H9 (cell line): Measurements from ENCODE around the gene MAGI1. TPM values are rescaled to one million over a fixed set of nuclear protein-coding genes. Genes with fewer than 3 reads are reported as not detected.

Experiments
- DNase-seq: peaks from one replicate; pipeline ENCODE4 v3.0.0-alpha.2; 2017
- H2AFZ ChIP-seq: one replicate; pipeline ENCODE4 v1.6.1; 2013; ENCODE audit warnings: mild to moderate bottlenecking, low read length, control low read depth, moderate library complexity
- H2AK5ac ChIP-seq: 2 replicates; pipeline ENCODE4 v1.6.1; 2013; ENCODE audit warnings: low read length, control low read depth, mixed read lengths; ENCODE audit not compliant: insufficient read length
- H2BK120ac ChIP-seq: one replicate; pipeline ENCODE4 v1.6.1; 2013; ENCODE audit warnings: low read depth, mild to moderate bottlenecking, low read length, control low read depth, inconsistent platforms; ENCODE audit not compliant: poor library complexity, severe bottlenecking
- H2BK12ac ChIP-seq: 2 replicates; pipeline ENCODE4 v1.6.1; 2013; ENCODE audit warnings: low read length, control low read depth, mixed read lengths, low read depth; ENCODE audit not compliant: insufficient read length
- H2BK15ac ChIP-seq: 2 replicates; pipeline ENCODE4 v1.6.1; 2013; ENCODE audit warnings: low read depth, low read length, control low read depth
- H2BK20ac ChIP-seq: one replicate; pipeline ENCODE4 v1.6.1; 2013; ENCODE audit warnings: low read depth, mild to moderate bottlenecking, low read length, control low read depth, inconsistent platforms; ENCODE audit not compliant: poor library complexity, severe bottlenecking
- H2BK5ac ChIP-seq: 2 replicates; pipeline ENCODE4 v1.6.1; 2013; ENCODE audit warnings: low read length, control low read depth, mixed read lengths; ENCODE audit not compliant: insufficient read length
- H3K14ac ChIP-seq: 2 replicates; pipeline ENCODE4 v1.6.1; 2013; ENCODE audit warnings: low read length, control low read depth; ENCODE audit not compliant: insufficient read depth
- H3K18ac ChIP-seq: 2 replicates; pipeline ENCODE4 v1.6.1; 2013; ENCODE audit warnings: low read depth, mild to moderate bottlenecking, mixed read lengths, low read length, control low read depth; ENCODE audit not compliant: insufficient read length
- H3K23ac ChIP-seq: 2 replicates; pipeline ENCODE4 v1.6.1; 2013; ENCODE audit warnings: low read length, control low read depth, mixed read lengths, low read depth; ENCODE audit not compliant: insufficient read length
- H3K23me2 ChIP-seq: 2 replicates; pipeline ENCODE4 v1.6.1; 2013; ENCODE audit warnings: low read depth, mild to moderate bottlenecking, mixed read lengths, low read length, control low read depth; ENCODE audit not compliant: insufficient read length, poor library complexity, severe bottlenecking
- H3K27ac ChIP-seq: 2 replicates; pipeline ENCODE4 v1.5.1; 2013; ENCODE audit warnings: low read length, control low read depth, mixed read lengths, low read depth; ENCODE audit not compliant: insufficient read length
- H3K27me3 ChIP-seq: 2 replicates; pipeline ENCODE4 v1.6.1; 2013; ENCODE audit warnings: low read length, control low read depth, inconsistent platforms; ENCODE audit not compliant: insufficient read depth
- H3K4ac ChIP-seq: 2 replicates; pipeline ENCODE4 v1.6.1; 2013; ENCODE audit warnings: low read depth, mild to moderate bottlenecking, control low read depth, inconsistent platforms, low read length, moderate library complexity
- H3K4me1 ChIP-seq: 2 replicates; pipeline ENCODE4 v1.6.1; 2013; ENCODE audit warnings: low read length, control low read depth, inconsistent platforms; ENCODE audit not compliant: insufficient read depth
- H3K4me2 ChIP-seq: 2 replicates; pipeline ENCODE4 v1.6.1; 2013; ENCODE audit warnings: low read length, control low read depth, mixed read lengths; ENCODE audit not compliant: insufficient read length, insufficient read depth
- H3K56ac ChIP-seq: 2 replicates; pipeline ENCODE4 v1.6.1; 2013; ENCODE audit warnings: low read depth, mild to moderate bottlenecking, mixed read lengths, low read length, control low read depth; ENCODE audit not compliant: insufficient read length
- H3K79me1 ChIP-seq: 2 replicates; pipeline ENCODE4 v1.6.1; 2013; ENCODE audit warnings: low read depth, mild to moderate bottlenecking, moderate library complexity, low read length, control low read depth, inconsistent platforms; ENCODE audit not compliant: insufficient read depth, poor library complexity, severe bottlenecking
- H3K79me2 ChIP-seq: 2 replicates; pipeline ENCODE4 v1.6.1; 2013; ENCODE audit warnings: low read length, control low read depth, inconsistent platforms; ENCODE audit not compliant: insufficient read depth
- H3K9ac ChIP-seq: 2 replicates; pipeline ENCODE4 v1.6.1; 2013; ENCODE audit warnings: low read length, control low read depth, mixed read lengths; ENCODE audit not compliant: insufficient read length; ENCODE audit errors: extremely low read depth
- H3K9me3 ChIP-seq: one replicate; pipeline ENCODE4 v1.6.1; 2013; ENCODE audit warnings: low read depth, low read length, inconsistent platforms; ENCODE audit not compliant: control insufficient read depth
- H3T11ph ChIP-seq: one replicate; pipeline ENCODE4 v1.6.1; 2013; ENCODE audit warnings: mild to moderate bottlenecking, low read length, control low read depth, inconsistent platforms
- H4K20me1 ChIP-seq: one replicate; pipeline ENCODE4 v1.6.1; 2013; ENCODE audit not compliant: control insufficient read depth, insufficient read length, insufficient read depth
- H4K5ac ChIP-seq: 2 replicates; pipeline ENCODE4 v1.6.1; 2013; ENCODE audit warnings: low read depth, mild to moderate bottlenecking, mixed read lengths, low read length, control low read depth; ENCODE audit not compliant: insufficient read length
- H4K8ac ChIP-seq: replicated peaks from 2 replicates; pipeline ENCODE4 v1.6.1; 2013; ENCODE audit warnings: low read length, control low read depth, mixed read lengths, low read depth; ENCODE audit not compliant: insufficient read length
- H4K91ac ChIP-seq: 2 replicates; pipeline ENCODE4 v1.6.1; 2013; ENCODE audit warnings: low read depth, mild to moderate bottlenecking, moderate library complexity, mixed read lengths, low read length, control low read depth; ENCODE audit not compliant: insufficient read length
- H3K27ac Mint-ChIP-seq, 3 experiments: 2 replicates in 2 of 3; 3 replicates in 1 of 3; pipeline ENCODE4 v1.8.0; 2020 to 2021; ENCODE audit warnings: mixed read lengths in 3 of 3, mild to moderate bottlenecking in 1 of 3, moderate library complexity in 1 of 3
- H3K27me3 Mint-ChIP-seq: 2 replicates; pipeline ENCODE4 v1.8.0; 2021; ENCODE audit warnings: low read depth, mild to moderate bottlenecking, moderate library complexity, mixed read lengths
- H3K36me3 Mint-ChIP-seq, 3 experiments: 2 replicates in 2 of 3; 3 replicates in 1 of 3; pipeline ENCODE4 v1.8.0; 2020 to 2021; ENCODE audit warnings: low read depth in 3 of 3, mixed read lengths in 3 of 3; ENCODE audit not compliant: insufficient read depth in 1 of 3
- H3K4me1 Mint-ChIP-seq, 2 experiments: 2 replicates each; pipeline ENCODE4 v1.8.0; 2020; ENCODE audit warnings: mixed read lengths in 2 of 2
- H3K4me3 Mint-ChIP-seq, 2 experiments: 2 replicates in 1 of 2; 3 replicates in 1 of 2; pipeline ENCODE4 v1.8.0; 2020 to 2021; ENCODE audit warnings: mild to moderate bottlenecking in 2 of 2, mixed read lengths in 2 of 2, moderate library complexity in 1 of 2
- H3K9me3 Mint-ChIP-seq, 2 experiments: 2 replicates in 1 of 2; 3 replicates in 1 of 2; pipeline ENCODE4 v1.8.0; 2020; ENCODE audit warnings: mild to moderate bottlenecking in 2 of 2, mixed read lengths in 2 of 2, moderate library complexity in 1 of 2
- CTCF ChIP-seq: fragments of 200-600 bp; sonication (generic); conservative IDR thresholded peaks from 3 replicates; pipeline ENCODE4 v1.8.0; 2021; ENCODE audit warnings: antibody characterized with exemption, mild to moderate bottlenecking
- WGBS: extraction: QIAGEN DNeasy Blood & Tissue Kit; methylation state at CpG from one replicate; pipeline ENCODE4 v1.1.7; 2013; ENCODE audit warnings: missing lambda C conversion rate, low lambda C conversion rate, mixed read lengths; ENCODE audit not compliant: insufficient read length; ENCODE audit errors: extremely low coverage; 5-methylcytosine and 5-hydroxymethylcytosine counted together
- total RNA-seq: library from RNA; stranded (reverse); gene quantifications from 2 replicates; pipeline ENCODE4 v1.2.1, GENCODE V29; 2021

MAGI1 gene
- total RNA-seq, 1 experiment from 2014 or later = 65.7 TPM

GRCh38 chr3:66012711-66013110 is 26.0 kb downstream of the MAGI1 start:
- Histone ChIP-seq H2BK15ac (no peak overlapping the region), H3K79me1 (peaks cover 5% of the 10 kb centered on the region), H3K23me2 (no peaks in the 10 kb centered on the region), H4K5ac (no peak overlapping the region), H2AFZ (no peak overlapping the region), H3K79me2 (peaks cover 9% of the 10 kb centered on the region; the same call in 1 of the 2 replicates), H4K91ac (no peak overlapping the region), H3K9ac (no peak overlapping the region), H2BK12ac (no peak overlapping the region), H3K18ac (no peak overlapping the region), H2BK20ac (no peak overlapping the region), H4K20me1 (peaks cover 2% of the 10 kb centered on the region), H3K4me1 (peaks cover 16% of the 10 kb centered on the region), H2BK120ac (no peak overlapping the region), H3K27me3 (no peaks in the 10 kb centered on the region), H3K4me2 (no peak overlapping the region), H3K23ac (no peak overlapping the region), H3K4ac (no peak overlapping the region), H4K8ac (no peak overlapping the region), H3K27ac (no peak overlapping the region), H3K14ac (no peak overlapping the region), H3K56ac (no peak overlapping the region), H2AK5ac (no peak overlapping the region), H3T11ph (no peak overlapping the region), H3K9me3 (no peaks in the 10 kb centered on the region), H2BK5ac (no peak overlapping the region)
- H3K9me3 Mint-ChIP-seq = no peaks in the 10 kb centered on the region
- H3K27me3 Mint-ChIP-seq = no peaks in the 10 kb centered on the region
- DNase-seq = no peak
- H3K36me3 Mint-ChIP-seq = no peaks in the 10 kb centered on the region
- peaks cover 47 to 48% of the 10 kb centered on the region in 2 experiments for H3K4me1 Mint-ChIP-seq
- no peak for TF ChIP-seq CTCF
- no CpG with 5 or more reads among the region's 2 CpGs for WGBS
- no peak overlapping the region for H3K27ac Mint-ChIP-seq
- H3K4me3 Mint-ChIP-seq = no peak overlapping the region
